ENCODE results near the gene SPATS2L. TPM values are rescaled to one million over a fixed set of nuclear protein-coding genes. Genes with fewer than 3 reads are reported as not detected.
A peak's percentile ranks its signal among the peaks of the same experiment; 100 is the strongest.

Gene SPATS2L
- total and polyA plus RNA-seq, 2 of the 13 experiments (the other 11 are each of a cell fraction or from before 2014, with no cell fraction given), result 154 to 212 TPM

DNA sequence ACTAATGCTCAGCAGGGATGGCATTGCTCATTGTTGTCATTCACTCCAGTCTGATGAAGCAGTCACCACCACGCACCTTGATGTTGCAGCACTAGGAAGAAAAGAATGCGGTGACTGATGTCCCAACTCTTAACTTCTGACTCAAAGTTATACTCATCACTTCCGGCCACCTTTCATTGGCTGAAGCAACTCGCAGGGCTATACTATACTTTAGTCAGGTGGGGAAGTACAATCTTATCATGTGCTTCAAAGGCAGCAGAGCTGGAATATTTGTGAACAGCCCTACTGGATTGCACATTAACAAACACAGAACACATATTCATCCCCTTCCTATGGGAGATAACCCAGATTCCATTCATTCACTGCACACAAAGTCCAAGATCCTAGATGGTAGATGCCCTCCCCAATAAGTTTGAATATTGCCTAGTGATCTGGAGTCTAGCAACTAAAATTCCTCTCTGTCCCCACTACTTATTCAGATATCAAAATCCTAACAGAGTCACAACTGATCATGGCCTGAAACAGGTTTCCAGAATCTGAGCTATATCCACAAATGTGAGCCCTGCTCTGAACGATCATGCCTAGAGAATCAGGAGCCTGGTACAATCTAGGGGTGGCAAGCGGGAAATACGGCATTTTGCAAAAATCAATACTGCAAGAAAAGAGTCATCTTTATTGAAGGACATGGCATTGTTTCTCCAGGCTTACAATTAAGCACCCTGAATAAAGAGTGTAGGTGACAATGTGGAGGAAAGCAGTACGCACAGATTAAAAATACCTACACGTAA, 3.4 kb upstream of the SPATS2L start (continued):
- TF ChIP-seq, protein P1, sequence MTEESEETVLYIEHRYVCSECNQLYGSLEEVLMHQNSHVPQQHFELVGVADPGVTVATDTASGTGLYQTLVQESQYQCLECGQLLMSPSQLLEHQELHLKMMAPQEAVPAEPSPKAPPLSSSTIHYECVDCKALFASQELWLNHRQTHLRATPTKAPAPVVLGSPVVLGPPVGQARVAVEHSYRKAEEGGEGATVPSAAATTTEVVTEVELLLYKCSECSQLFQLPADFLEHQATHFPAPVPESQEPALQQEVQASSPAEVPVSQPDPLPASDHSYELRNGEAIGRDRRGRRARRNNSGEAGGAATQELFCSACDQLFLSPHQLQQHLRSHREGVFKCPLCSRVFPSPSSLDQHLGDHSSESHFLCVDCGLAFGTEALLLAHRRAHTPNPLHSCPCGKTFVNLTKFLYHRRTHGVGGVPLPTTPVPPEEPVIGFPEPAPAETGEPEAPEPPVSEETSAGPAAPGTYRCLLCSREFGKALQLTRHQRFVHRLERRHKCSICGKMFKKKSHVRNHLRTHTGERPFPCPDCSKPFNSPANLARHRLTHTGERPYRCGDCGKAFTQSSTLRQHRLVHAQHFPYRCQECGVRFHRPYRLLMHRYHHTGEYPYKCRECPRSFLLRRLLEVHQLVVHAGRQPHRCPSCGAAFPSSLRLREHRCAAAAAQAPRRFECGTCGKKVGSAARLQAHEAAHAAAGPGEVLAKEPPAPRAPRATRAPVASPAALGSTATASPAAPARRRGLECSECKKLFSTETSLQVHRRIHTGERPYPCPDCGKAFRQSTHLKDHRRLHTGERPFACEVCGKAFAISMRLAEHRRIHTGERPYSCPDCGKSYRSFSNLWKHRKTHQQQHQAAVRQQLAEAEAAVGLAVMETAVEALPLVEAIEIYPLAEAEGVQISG (CRISPR knock-in tag; IDR thresholded peaks at IDR 0.05), result peak; percentile 63
- TF ChIP-seq SOX6 (IDR thresholded peaks at IDR 0.05), result no peak
- TF ChIP-seq SOX6 (CRISPR knock-in tag; IDR thresholded peaks at IDR 0.05), result peak; percentile 97
- TF ChIP-seq HHEX (CRISPR knock-in tag; IDR thresholded peaks at IDR 0.05), result peak; percentile 97
- peak; percentile 70; the same call in 1 of the 2 replicates for TF ChIP-seq ZBTB42 (CRISPR knock-in tag; IDR thresholded peaks at IDR 0.05)
- TF ChIP-seq, protein P2, sequence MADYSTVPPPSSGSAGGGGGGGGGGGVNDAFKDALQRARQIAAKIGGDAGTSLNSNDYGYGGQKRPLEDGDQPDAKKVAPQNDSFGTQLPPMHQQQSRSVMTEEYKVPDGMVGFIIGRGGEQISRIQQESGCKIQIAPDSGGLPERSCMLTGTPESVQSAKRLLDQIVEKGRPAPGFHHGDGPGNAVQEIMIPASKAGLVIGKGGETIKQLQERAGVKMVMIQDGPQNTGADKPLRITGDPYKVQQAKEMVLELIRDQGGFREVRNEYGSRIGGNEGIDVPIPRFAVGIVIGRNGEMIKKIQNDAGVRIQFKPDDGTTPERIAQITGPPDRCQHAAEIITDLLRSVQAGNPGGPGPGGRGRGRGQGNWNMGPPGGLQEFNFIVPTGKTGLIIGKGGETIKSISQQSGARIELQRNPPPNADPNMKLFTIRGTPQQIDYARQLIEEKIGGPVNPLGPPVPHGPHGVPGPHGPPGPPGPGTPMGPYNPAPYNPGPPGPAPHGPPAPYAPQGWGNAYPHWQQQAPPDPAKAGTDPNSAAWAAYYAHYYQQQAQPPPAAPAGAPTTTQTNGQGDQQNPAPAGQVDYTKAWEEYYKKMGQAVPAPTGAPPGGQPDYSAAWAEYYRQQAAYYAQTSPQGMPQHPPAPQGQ (CRISPR knock-in tag; IDR thresholded peaks at IDR 0.05; ENCODE audit: borderline replicate concordance), result no peak
- peak; percentile 91 for TF ChIP-seq ARNTL (CRISPR knock-in tag; IDR thresholded peaks at IDR 0.05)
- TF ChIP-seq STAG1 (CRISPR knock-in tag; IDR thresholded peaks at IDR 0.05), result peak; percentile 43; the same call in 1 of the 2 replicates
- peak; percentile 75 for TF ChIP-seq TAF1 (CRISPR knock-in tag; IDR thresholded peaks at IDR 0.05)
- TF ChIP-seq ZNF570 (CRISPR knock-in tag; IDR thresholded peaks at IDR 0.05; ENCODE audit: borderline replicate concordance), result no peak
- no peak for TF ChIP-seq ZNF143 (CRISPR knock-in tag; IDR thresholded peaks at IDR 0.05)
- TF ChIP-seq HNRNPUL1 (IDR thresholded peaks at IDR 0.05; ENCODE audit: low read depth, low read length), result no peak
- TF ChIP-seq ZNF703 (CRISPR knock-in tag; IDR thresholded peaks at IDR 0.05; ENCODE audit: borderline replicate concordance), result no peak
- TF ChIP-seq, protein P3, sequence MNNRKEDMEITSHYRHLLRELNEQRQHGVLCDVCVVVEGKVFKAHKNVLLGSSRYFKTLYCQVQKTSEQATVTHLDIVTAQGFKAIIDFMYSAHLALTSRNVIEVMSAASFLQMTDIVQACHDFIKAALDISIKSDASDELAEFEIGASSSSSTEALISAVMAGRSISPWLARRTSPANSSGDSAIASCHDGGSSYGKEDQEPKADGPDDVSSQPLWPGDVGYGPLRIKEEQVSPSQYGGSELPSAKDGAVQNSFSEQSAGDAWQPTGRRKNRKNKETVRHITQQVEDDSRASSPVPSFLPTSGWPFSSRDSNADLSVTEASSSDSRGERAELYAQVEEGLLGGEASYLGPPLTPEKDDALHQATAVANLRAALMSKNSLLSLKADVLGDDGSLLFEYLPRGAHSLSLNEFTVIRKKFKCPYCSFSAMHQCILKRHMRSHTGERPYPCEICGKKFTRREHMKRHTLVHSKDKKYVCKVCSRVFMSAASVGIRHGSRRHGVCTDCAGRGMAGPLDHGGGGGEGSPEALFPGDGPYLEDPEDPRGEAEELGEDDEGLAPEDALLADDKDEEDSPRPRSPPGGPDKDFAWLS (CRISPR knock-in tag; IDR thresholded peaks at IDR 0.05; ENCODE audit: borderline replicate concordance), result no peak
- TF ChIP-seq, protein P4, sequence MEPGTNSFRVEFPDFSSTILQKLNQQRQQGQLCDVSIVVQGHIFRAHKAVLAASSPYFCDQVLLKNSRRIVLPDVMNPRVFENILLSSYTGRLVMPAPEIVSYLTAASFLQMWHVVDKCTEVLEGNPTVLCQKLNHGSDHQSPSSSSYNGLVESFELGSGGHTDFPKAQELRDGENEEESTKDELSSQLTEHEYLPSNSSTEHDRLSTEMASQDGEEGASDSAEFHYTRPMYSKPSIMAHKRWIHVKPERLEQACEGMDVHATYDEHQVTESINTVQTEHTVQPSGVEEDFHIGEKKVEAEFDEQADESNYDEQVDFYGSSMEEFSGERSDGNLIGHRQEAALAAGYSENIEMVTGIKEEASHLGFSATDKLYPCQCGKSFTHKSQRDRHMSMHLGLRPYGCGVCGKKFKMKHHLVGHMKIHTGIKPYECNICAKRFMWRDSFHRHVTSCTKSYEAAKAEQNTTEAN (CRISPR knock-in tag; conservative IDR thresholded peaks at IDR 0.05), result peak; percentile 63; the same call in 1 of the 2 replicates
- no peak for TF ChIP-seq PAWR (CRISPR knock-in tag; IDR thresholded peaks at IDR 0.05; ENCODE audit: borderline replicate concordance)
- TF ChIP-seq, protein P5, sequence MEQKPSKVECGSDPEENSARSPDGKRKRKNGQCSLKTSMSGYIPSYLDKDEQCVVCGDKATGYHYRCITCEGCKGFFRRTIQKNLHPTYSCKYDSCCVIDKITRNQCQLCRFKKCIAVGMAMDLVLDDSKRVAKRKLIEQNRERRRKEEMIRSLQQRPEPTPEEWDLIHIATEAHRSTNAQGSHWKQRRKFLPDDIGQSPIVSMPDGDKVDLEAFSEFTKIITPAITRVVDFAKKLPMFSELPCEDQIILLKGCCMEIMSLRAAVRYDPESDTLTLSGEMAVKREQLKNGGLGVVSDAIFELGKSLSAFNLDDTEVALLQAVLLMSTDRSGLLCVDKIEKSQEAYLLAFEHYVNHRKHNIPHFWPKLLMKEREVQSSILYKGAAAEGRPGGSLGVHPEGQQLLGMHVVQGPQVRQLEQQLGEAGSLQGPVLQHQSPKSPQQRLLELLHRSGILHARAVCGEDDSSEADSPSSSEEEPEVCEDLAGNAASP (CRISPR knock-in tag; IDR thresholded peaks at IDR 0.05; ENCODE audit: borderline replicate concordance), result peak; percentile 55; the same call in 1 of the 2 replicates
- TF ChIP-seq MED8 (CRISPR knock-in tag; IDR thresholded peaks at IDR 0.05; ENCODE audit: insufficient replicate concordance), result no peak
- TF ChIP-seq PHB2 (IDR thresholded peaks at IDR 0.05; ENCODE audit: partially characterized antibody), result no peak
- no peak for TF ChIP-seq ZNF343 (CRISPR knock-in tag; IDR thresholded peaks at IDR 0.05)
